SU-DHL-6 (cell line): ENCODE data around the gene LTBP2.

Experiments used
- H2AFZ ChIP-seq: fragments of 200-600 bp; sonication (generic); 2 replicates; pipeline ENCODE4 v1.6.1; 2014; ENCODE audit warnings: low read depth, mild to moderate bottlenecking, moderate library complexity, mixed read lengths, antibody characterized with exemption, low read length; ENCODE audit not compliant: severe bottlenecking
- H3F3A ChIP-seq: fragments of 200-600 bp; shearing (Covaris generic); 2 replicates; pipeline ENCODE4 v1.6.0; 2016; ENCODE audit warnings: antibody characterized with exemption, mild to moderate bottlenecking; ENCODE audit not compliant: insufficient read depth
- H3K27ac ChIP-seq: fragments of 200-600 bp; sonication (generic); 2 replicates; pipeline ENCODE4 v1.5.1; 2016; ENCODE audit warnings: low read depth, mild to moderate bottlenecking, low read length, moderate library complexity, mixed read lengths
- H3K27me3 ChIP-seq: fragments of 200-600 bp; sonication (generic), shearing (Covaris generic); 2 replicates; pipeline ENCODE4 v1.6.0; 2014; ENCODE audit warnings: mild to moderate bottlenecking, low read length
- H3K36me3 ChIP-seq: fragments of 200-600 bp; sonication (generic); 2 replicates; pipeline ENCODE4 v1.6.1; 2014; ENCODE audit warnings: mild to moderate bottlenecking, low read length, mixed read lengths
- H3K4me2 ChIP-seq: fragments of 300-600, 200-600 bp; shearing (Covaris generic), sonication (generic); 2 replicates; pipeline ENCODE4 v1.6.0; 2014; ENCODE audit warnings: low read length, low read depth, mild to moderate bottlenecking; ENCODE audit not compliant: poor library complexity, severe bottlenecking
- H3K4me3 ChIP-seq: fragments of 200-600 bp; sonication (generic); 2 replicates; pipeline ENCODE4 v1.5.1; 2014; ENCODE audit warnings: antibody characterized with exemption, low read length, mild to moderate bottlenecking, mixed read lengths; ENCODE audit not compliant: insufficient read depth, poor library complexity, severe bottlenecking
- H3K79me2 ChIP-seq: fragments of 200-600 bp; sonication (generic); 2 replicates; pipeline ENCODE4 v1.6.1; 2014; ENCODE audit warnings: mild to moderate bottlenecking, low read length, moderate library complexity; ENCODE audit not compliant: insufficient read depth
- H3K9ac ChIP-seq: fragments of 200-600 bp; sonication (generic); 2 replicates; pipeline ENCODE4 v1.7.0; 2014; ENCODE audit warnings: mild to moderate bottlenecking, low read length
- H3K9me2 ChIP-seq: fragments of 200-600 bp; sonication (generic); replicated peaks from 2 replicates; pipeline ENCODE4 v1.6.1; 2014; ENCODE audit warnings: low read length; ENCODE audit not compliant: insufficient read depth
- H3K9me3 ChIP-seq: fragments of 200-600 bp; sonication (generic); 2 replicates; pipeline ENCODE4 v1.6.1; 2014; ENCODE audit warnings: low read length, mixed read lengths; ENCODE audit not compliant: insufficient read depth
- H4K20me1 ChIP-seq: fragments of 200-600 bp; sonication (generic); 2 replicates; pipeline ENCODE4 v1.6.1; 2014; ENCODE audit warnings: low read depth, mild to moderate bottlenecking, antibody characterized with exemption, low read length, moderate library complexity, mixed read lengths
- CTCF ChIP-seq: fragments of 200-600 bp; sonication (generic); IDR thresholded peaks from one replicate; pipeline ENCODE4 v1.5.1; 2017; ENCODE audit warnings: antibody characterized with exemption, mild to moderate bottlenecking, low read length, moderate library complexity; ENCODE audit not compliant: insufficient read depth, poor library complexity, severe bottlenecking
- EZH2phosphoT487 ChIP-seq: fragments of 200-600 bp; sonication (generic), shearing (Covaris generic); conservative IDR thresholded peaks from 2 replicates; pipeline ENCODE4 v1.6.1; 2018; ENCODE audit warnings: mild to moderate bottlenecking, antibody characterized with exemption, low read length, moderate library complexity, mixed read lengths

LTBP2 gene

GRCh38 chr14:74616507-74616906 is 4.5 kb upstream of the LTBP2 start:
- Histone ChIP-seq H3K27me3 (no peaks in the 10 kb centered on the region), H3K9ac (no peak overlapping the region), H3F3A (no peaks in the 10 kb centered on the region), H3K9me2 (no peaks in the 10 kb centered on the region), H3K4me2 (no peak overlapping the region), H2AFZ (no peak overlapping the region), H3K79me2 (no peaks in the 10 kb centered on the region), H3K27ac (no peak overlapping the region), H3K4me3 (no peak overlapping the region), H3K36me3 (no peaks in the 10 kb centered on the region), H4K20me1 (no peaks in the 10 kb centered on the region), H3K9me3 (no peaks in the 10 kb centered on the region)
- TF ChIP-seq CTCF (no peak), EZH2phosphoT487 (no peak)

- no peaks in the 10 kb centered on the region for H3F3A ChIP-seq
- H3K9me3 ChIP-seq = no peaks in the 10 kb centered on the region
- no peaks in the 10 kb centered on the region for H3K9me2 ChIP-seq
- H3K36me3 ChIP-seq = no peaks in the 10 kb centered on the region
- no peaks in the 10 kb centered on the region for H3K79me2 ChIP-seq
- H3K27ac ChIP-seq = no peak overlapping the region
- H3K4me3 ChIP-seq = no peak overlapping the region
- no peak overlapping the region for H2AFZ ChIP-seq
- H4K20me1 ChIP-seq = no peaks in the 10 kb centered on the region
- H3K4me2 ChIP-seq = no peak overlapping the region
- no peak overlapping the region for H3K9ac ChIP-seq
- no peaks in the 10 kb centered on the region for H3K27me3 ChIP-seq
- TF ChIP-seq EZH2phosphoT487 = no peak
- TF ChIP-seq CTCF = no peak
Observed at GRCh38 chr14:74615735-74616134, 3.7 kb upstream of the LTBP2 start.

- no peak for TF ChIP-seq CTCF
- no peak for TF ChIP-seq EZH2phosphoT487
- Histone ChIP-seq H3K36me3 (no peaks in the 10 kb centered on the region), H3K27ac (no peak overlapping the region), H3F3A (no peaks in the 10 kb centered on the region), H3K4me2 (no peak overlapping the region), H3K9me2 (no peaks in the 10 kb centered on the region), H3K79me2 (no peaks in the 10 kb centered on the region), H3K27me3 (no peaks in the 10 kb centered on the region), H4K20me1 (no peaks in the 10 kb centered on the region), H3K9ac (no peak overlapping the region), H2AFZ (no peak overlapping the region), H3K4me3 (no peak overlapping the region), H3K9me3 (no peaks in the 10 kb centered on the region)
Observed at GRCh38 chr14:74614508-74615495, 2.8 kb upstream of the LTBP2 start.
